Measurements from ENCODE around the gene ZSWIM6.

Gene ZSWIM6

GRCh38 chr5:61307191-61307590 lies 24.9 kb upstream of the ZSWIM6 start:
- no peak for DNase-seq (ENCODE audit: low spot score)

- DNase-seq (ENCODE audit: low spot score) = no peak
These were observed 24.4 kb upstream of the ZSWIM6 start for GRCh38 chr5:61307611-61308010.

GRCh38 chr5:61308712-61309111 lies 23.3 kb upstream of the ZSWIM6 start:
- DNase-seq (ENCODE audit: low spot score) = no peak

GRCh38 chr5:61309115-61309514 lies 22.9 kb upstream of the ZSWIM6 start:
- no peak for DNase-seq (ENCODE audit: low spot score)

- no peak for DNase-seq (ENCODE audit: low spot score)
These were observed 20.9 kb upstream of the ZSWIM6 start for GRCh38 chr5:61311056-61311610.

GRCh38 chr5:61311836-61312808 lies 19.9 kb upstream of the ZSWIM6 start:
- DNase-seq (ENCODE audit: low spot score) = no peak

GRCh38 chr5:61313960-61314681 lies 17.9 kb upstream of the ZSWIM6 start:
- DNase-seq (ENCODE audit: low spot score) = no peak

- no peak for DNase-seq (ENCODE audit: low spot score)
These were observed 13.7 kb upstream of the ZSWIM6 start for GRCh38 chr5:61318376-61318775.

GRCh38 chr5:61319388-61320146 lies 12.5 kb upstream of the ZSWIM6 start:
- DNase-seq (ENCODE audit: low spot score) = no peak

GRCh38 chr5:61320860-61321259 lies 11.2 kb upstream of the ZSWIM6 start:
- DNase-seq (ENCODE audit: low spot score) = no peak

- DNase-seq (ENCODE audit: low spot score) = no peak
These were observed 10.4 kb upstream of the ZSWIM6 start for GRCh38 chr5:61321669-61322068.

- DNase-seq (ENCODE audit: low spot score) = no peak
These were observed 9.0 kb upstream of the ZSWIM6 start for GRCh38 chr5:61322738-61323725.

GRCh38 chr5:61327760-61328753 lies 4.0 kb upstream of the ZSWIM6 start:
- no peak for DNase-seq (ENCODE audit: low spot score)

GRCh38 chr5:61328791-61329549 lies 3.1 kb upstream of the ZSWIM6 start:
- DNase-seq (ENCODE audit: low spot score) = no peak

- no peak for DNase-seq (ENCODE audit: low spot score)
These were observed 2.4 kb upstream of the ZSWIM6 start for GRCh38 chr5:61329550-61330128.

- peak; percentile 74 for DNase-seq (ENCODE audit: low spot score)
These were observed 1.7 kb upstream of the ZSWIM6 start for GRCh38 chr5:61330341-61330844.

- DNase-seq (ENCODE audit: low spot score) = peak; percentile 84
These were observed 1.1 kb upstream of the ZSWIM6 start for GRCh38 chr5:61330845-61331406.

- peak; percentile 41 for DNase-seq (ENCODE audit: low spot score)
These were observed 296 bp downstream of the ZSWIM6 start for GRCh38 chr5:61332358-61332749.

All from D341Med (cell line).